GM19463 (cell line): ENCODE measurements around the gene MYO5A.
"Not testable (repeated sequence)": the region's sequence is repeated elsewhere in the genome, so short reads cannot be mapped to it uniquely, and the experiment has no call there.

Experiments used
- ATAC-seq: cut with Tn5 transposase; IDR thresholded peaks from one replicate; pipeline ENCODE4 v1.9.1; 2021; ENCODE audit warnings: mild to moderate bottlenecking, moderate library complexity; ENCODE audit not compliant: unreplicated experiment

The MYO5A gene

GRCh38 chr15:52424856-52425431, 103.7 kb downstream of the MYO5A start:
- ATAC-seq: no peak

GRCh38 chr15:52423852-52424251, 104.8 kb downstream of the MYO5A start:
- ATAC-seq: no peak

- no peak for ATAC-seq
Measured at GRCh38 chr15:52422001-52422400, 106.7 kb downstream of the MYO5A start.

- ATAC-seq: no peak
Measured at GRCh38 chr15:52421029-52421428, 107.7 kb downstream of the MYO5A start.

- no peak for ATAC-seq
Measured at GRCh38 chr15:52419494-52419893, 109.2 kb downstream of the MYO5A start.

- no peak for ATAC-seq
Measured at GRCh38 chr15:52417957-52418356, 110.7 kb downstream of the MYO5A start.

- no peak for ATAC-seq
Measured at GRCh38 chr15:52417521-52417920, 111.2 kb downstream of the MYO5A start.

- not testable (repeated sequence) for ATAC-seq
Measured at GRCh38 chr15:52416566-52416965, 112.1 kb downstream of the MYO5A start.

GRCh38 chr15:52415628-52416027, 113.1 kb downstream of the MYO5A start:
- no peak for ATAC-seq

- ATAC-seq: no peak
Measured at GRCh38 chr15:52414936-52415335, 113.7 kb downstream of the MYO5A start.

GRCh38 chr15:52408823-52409222, 119.9 kb downstream of the MYO5A start:
- peak; percentile 60 for ATAC-seq

GRCh38 chr15:52407374-52407773, 121.3 kb downstream of the MYO5A start:
- no peak for ATAC-seq

GRCh38 chr15:52406601-52407000, 122.1 kb downstream of the MYO5A start:
- no peak for ATAC-seq

GRCh38 chr15:52405856-52406255, 122.8 kb downstream of the MYO5A start:
- ATAC-seq: no peak

- ATAC-seq: no peak
Measured at GRCh38 chr15:52397118-52397517, 131.6 kb downstream of the MYO5A start.

- no peak for ATAC-seq
Measured at GRCh38 chr15:52394118-52394517, 134.6 kb downstream of the MYO5A start.

- ATAC-seq: no peak
Measured at GRCh38 chr15:52392008-52392687, 136.5 kb downstream of the MYO5A start.

GRCh38 chr15:52391069-52391468, 137.6 kb downstream of the MYO5A start:
- no peak for ATAC-seq

GRCh38 chr15:52385670-52386069, 143.0 kb downstream of the MYO5A start:
- no peak for ATAC-seq

- peak; percentile 40 for ATAC-seq
Measured at GRCh38 chr15:52383100-52383588, 145.5 kb downstream of the MYO5A start.

- peak; percentile 9 for ATAC-seq
Measured at GRCh38 chr15:52382647-52383046, 146.0 kb downstream of the MYO5A start.

GRCh38 chr15:52379395-52380106, 149.1 kb downstream of the MYO5A start:
- peak; percentile 55 for ATAC-seq
